GM21367 (cell line): ENCODE measurements around the gene CPED1.
A peak's percentile ranks its signal among the peaks of the same experiment; 100 is the strongest.

ENCODE experiments used
- ATAC-seq: cut with Tn5 transposase; IDR thresholded peaks from one replicate; pipeline ENCODE4 v1.9.1; 2021; ENCODE audit not compliant: unreplicated experiment

The CPED1 gene

GRCh38 chr7:121334875-121335648 lies 346.6 kb downstream of the CPED1 start:
- no peak for ATAC-seq

GRCh38 chr7:121336579-121336978 lies 348.1 kb downstream of the CPED1 start:
- ATAC-seq, result no peak

- ATAC-seq, result peak; percentile 53
Observed at GRCh38 chr7:121337398-121337797, 348.9 kb downstream of the CPED1 start.

- ATAC-seq, result no peak
Observed at GRCh38 chr7:121339082-121339481, 350.6 kb downstream of the CPED1 start.

GRCh38 chr7:121341933-121342332 lies 353.4 kb downstream of the CPED1 start:
- ATAC-seq, result no peak

- no peak for ATAC-seq
Observed at GRCh38 chr7:121342631-121343030, 354.1 kb downstream of the CPED1 start.

- ATAC-seq, result no peak
Observed at GRCh38 chr7:121343302-121343701, 354.8 kb downstream of the CPED1 start.

GRCh38 chr7:121344093-121344492 lies 355.6 kb downstream of the CPED1 start:
- no peak for ATAC-seq

- no peak for ATAC-seq
Observed at GRCh38 chr7:121344497-121344896, 356.0 kb downstream of the CPED1 start.
